Fibroblast of skin of right biceps (primary cell): ENCODE results near the gene ESCO1.

Source experiments
- DNase-seq: peaks from one replicate; pipeline ENCODE4 v3.0.0-alpha.2; 2013

Gene ESCO1

DNA sequence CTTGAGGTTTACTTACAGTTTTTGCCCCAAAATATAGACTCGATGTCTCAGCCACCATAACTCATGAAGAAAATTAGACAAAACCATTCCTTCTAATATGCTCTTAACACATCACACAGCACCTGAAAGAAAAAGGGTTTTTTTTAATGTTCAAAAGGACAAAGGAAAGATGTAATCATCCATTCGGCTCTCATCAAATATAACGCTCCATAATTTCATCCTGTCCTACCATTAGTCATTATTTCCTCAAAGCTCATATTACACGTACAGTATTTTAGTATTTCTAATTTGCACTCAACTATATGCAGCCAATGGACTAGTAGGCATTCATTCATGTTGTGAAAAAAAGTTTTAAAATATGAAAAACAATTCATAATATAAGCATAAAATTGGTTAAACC is 24.8 kb downstream of the ESCO1 start:
- no peak for DNase-seq

DNA sequence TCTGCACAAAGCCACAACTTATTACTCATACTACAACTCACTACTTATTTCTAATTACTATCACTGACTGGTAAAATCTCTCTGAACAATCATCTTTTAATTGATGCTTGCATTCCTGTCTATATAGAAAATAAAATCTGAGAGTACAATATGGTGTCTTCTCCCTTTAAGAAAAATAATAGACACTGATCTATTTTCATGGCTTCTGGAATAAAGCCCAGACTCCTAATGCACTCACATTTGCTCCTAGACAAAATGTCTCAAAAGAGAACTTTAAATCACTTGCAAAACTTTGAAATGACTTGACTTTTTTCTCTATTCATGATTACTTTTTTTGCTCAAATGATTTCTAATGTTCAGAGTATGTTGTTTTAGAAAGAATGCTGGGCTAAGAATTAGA is 28.7 kb downstream of the ESCO1 start:
- DNase-seq = peak; percentile 2

DNA sequence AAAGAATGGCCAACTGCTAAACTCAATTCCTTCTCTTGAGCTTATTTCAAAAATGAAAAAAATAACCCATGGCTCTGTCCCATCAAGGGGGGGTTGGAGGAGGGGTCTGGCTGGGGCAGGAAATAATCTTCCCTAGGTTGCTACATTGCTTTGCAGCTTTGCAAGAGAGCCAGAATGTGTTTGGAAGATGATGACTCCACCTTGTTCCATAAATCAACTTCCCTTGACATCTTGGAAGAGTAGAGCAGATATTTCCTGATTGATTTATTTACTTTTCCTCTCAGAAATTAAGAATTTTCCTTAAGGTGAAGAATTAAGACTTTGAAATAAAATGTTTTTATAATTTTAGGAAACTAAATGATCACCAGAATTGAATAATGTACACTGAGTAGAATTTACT is 41.3 kb downstream of the ESCO1 start:
- DNase-seq = no peak

GRCh38 chr18:21557607-21558253 is 42.8 kb downstream of the ESCO1 start:
- no peak for DNase-seq

DNA sequence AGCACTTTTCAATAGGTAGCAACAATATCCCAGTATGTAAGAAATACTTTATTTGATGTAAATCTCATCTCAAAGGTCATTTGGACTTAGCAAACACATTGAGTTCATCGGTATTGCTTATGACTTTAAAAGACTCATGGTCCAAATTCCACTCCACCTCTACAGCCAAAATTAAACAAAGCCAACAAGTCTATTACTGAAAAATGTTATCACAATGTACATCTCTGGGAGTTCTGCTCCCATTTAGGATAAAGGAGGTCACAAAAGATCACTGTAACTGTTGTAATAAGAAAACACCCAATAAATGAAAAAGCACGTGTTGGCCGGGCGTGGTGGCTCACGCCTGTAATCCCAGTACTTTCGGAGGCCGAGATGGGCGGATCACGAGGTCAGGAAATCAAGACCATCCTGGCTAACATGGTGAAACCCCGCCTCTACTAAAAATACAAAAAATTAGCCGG is 50.0 kb downstream of the ESCO1 start:
- DNase-seq = no peak

GRCh38 chr18:21548647-21549046 is 51.9 kb downstream of the ESCO1 start:
- DNase-seq = no peak

- no peak for DNase-seq
These were observed 54.1 kb downstream of the ESCO1 start for GRCh38 chr18:21546423-21546822.

- no peak for DNase-seq
These were observed 62.3 kb downstream of the ESCO1 start for GRCh38 chr18:21538230-21538629.

GRCh38 chr18:21534327-21534726 is 66.2 kb downstream of the ESCO1 start:
- no peak for DNase-seq

DNA sequence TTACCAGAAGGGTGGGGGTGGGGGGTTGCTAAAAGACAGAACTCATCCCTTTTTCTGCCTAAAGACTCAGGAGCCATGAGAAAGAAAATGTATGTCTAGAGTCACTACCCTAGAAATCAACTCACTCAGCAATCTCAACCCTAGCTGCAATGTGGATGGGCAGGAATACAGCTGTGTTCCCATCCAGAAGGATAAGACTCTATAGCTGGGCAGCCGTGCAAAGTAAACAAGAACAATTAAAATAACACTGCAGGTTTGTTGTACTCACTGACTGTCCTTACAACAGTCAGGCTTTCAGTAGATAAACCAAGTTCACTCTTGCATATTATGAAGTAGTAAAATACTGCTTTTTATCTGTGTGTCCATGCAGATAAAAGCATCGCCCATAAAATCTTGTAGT is 74.0 kb downstream of the ESCO1 start:
- no peak for DNase-seq

DNA sequence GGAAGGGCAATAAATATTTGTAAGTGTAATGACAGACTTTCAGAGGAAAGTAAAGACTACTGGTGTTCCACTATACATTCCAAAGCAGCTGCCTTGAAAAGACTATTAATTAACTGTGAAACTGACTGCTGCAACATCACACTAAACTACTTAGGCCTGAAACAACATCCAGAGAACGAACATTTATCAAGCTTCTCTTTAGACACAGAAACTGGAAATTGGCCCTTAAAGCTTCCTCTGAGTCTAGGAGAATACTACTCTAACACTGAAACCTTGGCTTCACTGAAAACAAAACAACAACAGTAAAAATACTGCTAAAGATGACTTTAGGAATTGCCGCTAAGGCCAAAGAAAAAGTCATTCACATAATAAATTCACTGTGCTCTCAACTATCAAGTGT is 74.6 kb downstream of the ESCO1 start:
- DNase-seq = no peak

DNA sequence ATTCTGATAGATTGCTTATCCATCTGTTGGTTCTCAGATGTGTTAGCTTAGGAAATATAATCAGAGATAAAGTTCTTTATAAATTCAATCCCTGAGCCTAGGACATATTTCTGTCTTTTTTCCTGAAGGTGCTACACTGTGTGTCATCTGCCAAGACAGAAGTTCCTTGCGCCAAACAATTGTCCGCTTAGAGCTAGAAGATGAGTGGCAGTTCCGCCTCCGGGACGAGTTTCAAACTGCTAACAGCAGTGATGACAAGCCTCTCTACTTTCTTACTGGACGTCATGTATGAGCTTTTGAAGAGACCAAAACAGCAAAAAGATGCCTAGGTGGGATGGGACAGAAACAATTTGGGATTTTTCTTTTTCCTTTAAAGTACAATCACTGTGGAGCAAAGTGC is 78.0 kb downstream of the ESCO1 start:
- no peak for DNase-seq

DNA sequence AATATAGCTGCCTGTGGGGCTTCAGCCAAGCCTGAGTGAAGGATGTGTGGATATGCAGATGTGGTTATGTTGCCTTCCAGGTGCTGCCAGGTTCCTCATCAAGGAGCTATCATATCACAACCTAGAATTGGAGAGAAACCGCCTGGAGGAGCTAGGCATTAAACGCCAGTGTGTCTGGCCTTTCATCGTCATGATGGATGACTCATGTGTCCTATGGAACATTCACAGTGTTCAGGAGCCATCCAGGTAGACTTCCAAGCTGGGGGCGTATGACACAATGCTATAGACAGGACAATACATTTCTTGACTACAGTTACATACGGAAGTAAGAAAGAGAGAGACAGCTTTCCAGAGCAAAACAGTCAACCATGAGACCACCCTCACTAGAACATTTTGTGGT is 86.8 kb downstream of the ESCO1 start:
- DNase-seq = no peak

DNA sequence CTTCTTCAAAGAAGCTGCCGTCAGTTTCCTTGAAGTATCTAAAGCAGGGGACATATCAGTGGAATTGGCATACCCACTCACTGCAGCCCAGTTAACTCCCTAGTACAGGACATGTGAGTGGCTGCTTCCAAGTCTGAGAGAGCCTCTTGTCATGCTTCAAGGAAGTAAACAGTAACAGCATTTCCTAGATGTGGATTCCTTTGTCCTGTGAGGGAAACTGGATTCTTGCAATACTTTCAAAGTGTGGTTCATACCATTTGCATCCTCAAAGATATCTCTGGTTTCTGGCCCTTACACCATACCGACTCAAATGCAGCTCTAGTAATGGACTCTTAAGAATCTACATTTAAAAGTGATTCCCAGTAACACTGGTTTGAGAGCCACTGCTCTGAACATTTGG is 87.2 kb downstream of the ESCO1 start:
- DNase-seq = peak; percentile 5

DNA sequence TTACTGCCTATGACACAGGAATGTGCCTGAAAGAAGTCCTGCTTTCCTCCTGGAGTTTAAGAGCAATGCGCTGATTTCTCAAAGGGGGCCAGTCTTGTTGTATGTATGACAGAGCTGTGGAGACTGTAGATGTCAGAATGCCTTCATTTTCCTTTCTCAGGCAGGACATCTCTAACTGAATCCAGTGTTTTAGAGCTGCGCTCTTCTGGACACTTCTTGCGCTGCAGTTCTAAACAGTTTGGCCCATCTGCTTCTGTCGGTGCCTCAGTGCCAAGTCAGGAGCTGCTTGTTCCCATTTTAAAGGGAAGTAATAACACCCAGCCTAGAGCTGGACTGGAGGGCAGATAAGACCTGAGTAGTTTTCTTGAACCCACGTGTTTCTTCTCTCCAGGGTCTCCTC is 91.4 kb downstream of the ESCO1 start:
- no peak for DNase-seq

- no peak for DNase-seq
These were observed 92.4 kb downstream of the ESCO1 start for GRCh38 chr18:21507913-21508701.

DNA sequence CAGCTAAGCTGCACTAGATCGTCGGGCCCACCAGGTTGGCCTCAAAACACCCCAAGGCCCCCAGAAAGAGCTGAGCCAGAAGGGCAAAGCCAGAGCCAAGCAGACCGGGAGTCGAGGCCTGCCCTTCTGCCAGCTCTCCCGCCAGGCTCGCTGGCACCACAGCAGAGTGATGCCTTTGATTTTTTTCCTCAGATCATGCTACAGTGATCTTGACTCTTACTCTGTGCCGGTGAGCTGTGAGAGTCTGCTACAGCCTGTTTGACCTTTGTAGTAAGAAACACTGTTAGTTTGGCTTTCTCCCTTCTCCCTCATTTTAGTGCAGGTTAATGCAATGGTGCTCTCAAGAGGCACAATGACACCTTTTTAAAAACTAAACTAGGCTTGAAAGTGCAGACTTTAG is 97.8 kb downstream of the ESCO1 start:
- DNase-seq = no peak

DNA sequence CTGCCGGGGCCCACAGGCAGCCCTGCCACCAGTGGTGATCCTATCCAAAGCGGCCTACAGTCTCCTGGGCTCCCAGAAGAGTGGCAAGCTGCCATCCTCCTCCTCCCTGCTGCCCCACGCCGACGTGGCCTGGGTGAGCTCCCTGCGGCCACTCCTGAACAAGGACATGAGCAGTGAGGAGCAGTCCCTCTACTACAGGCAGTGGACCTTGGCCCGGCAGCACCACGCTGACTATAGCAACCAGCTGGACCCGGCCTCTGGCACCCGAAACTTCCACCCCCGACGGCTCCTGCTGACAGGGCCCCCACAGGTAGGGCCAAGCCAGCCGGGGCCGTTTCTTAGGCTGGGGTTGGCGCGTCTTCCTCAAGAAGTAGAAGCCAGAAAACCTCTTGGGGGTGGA is 100.5 kb downstream of the ESCO1 start:
- DNase-seq = no peak

DNA sequence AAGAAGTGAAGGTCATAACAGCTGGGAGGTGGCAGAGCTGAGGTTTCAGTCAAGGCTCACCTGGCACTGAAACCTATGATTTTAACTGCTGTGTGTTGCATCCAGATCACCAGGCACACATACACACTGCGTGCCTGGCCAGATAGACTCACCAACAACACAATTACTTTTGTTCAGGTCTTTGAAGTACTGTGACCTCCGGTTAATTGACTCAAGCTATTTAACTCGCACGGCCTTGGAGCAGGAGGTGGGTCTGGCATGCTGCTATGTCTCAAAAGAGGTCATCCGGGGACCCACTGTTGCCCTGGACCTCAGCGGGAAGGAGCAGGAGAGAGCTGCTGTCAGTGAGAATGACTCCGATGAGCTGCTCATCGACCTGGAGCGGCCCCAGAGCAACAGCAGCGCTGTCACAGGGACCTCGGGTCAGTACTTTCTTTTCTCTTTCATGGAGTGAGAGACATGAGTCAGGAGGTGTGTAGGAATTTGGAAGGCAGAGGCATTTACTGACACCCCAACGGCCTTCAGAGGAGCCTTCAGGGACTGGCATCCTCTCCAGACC is 104.1 kb downstream of the ESCO1 start:
- no peak for DNase-seq

DNA sequence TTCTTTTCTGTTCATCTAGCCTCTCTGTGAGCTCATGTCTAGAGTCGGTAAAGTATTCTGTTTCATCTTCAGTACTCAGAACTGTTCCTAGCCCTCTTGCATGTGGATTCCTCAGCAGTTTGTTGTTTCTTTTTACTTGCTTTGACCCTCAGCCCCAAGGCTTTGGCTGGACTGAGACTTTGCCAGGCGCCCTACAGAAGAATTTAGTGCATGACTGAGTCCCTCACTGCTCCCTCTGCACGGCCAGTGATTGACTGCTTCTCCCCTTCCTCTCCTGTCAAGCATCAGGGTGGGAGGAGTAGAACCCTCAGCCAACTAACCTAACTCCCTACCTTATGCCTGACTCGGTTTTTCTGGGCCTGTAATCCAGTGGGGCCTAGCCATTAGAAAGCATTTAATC is 109.8 kb downstream of the ESCO1 start:
- no peak for DNase-seq

- no peak for DNase-seq
These were observed 110.5 kb downstream of the ESCO1 start for GRCh38 chr18:21489919-21490495.

GRCh38 chr18:21489119-21489750 is 111.3 kb downstream of the ESCO1 start:
- peak; percentile 45 for DNase-seq

- no peak for DNase-seq
These were observed 113.5 kb downstream of the ESCO1 start for GRCh38 chr18:21486905-21487437.
